GM18499 (cell line): ENCODE measurements around the gene PRAMEF11.
"Not testable (repeated sequence)": the region's sequence is repeated elsewhere in the genome, so short reads cannot be mapped to it uniquely, and the experiment has no call there.

Source experiments
- ATAC-seq: cut with Tn5 transposase; IDR thresholded peaks from one replicate; pipeline ENCODE4 v1.9.1; 2021; ENCODE audit warnings: moderate number of reproducible peaks; ENCODE audit not compliant: insufficient read depth, unreplicated experiment

Gene PRAMEF11

DNA sequence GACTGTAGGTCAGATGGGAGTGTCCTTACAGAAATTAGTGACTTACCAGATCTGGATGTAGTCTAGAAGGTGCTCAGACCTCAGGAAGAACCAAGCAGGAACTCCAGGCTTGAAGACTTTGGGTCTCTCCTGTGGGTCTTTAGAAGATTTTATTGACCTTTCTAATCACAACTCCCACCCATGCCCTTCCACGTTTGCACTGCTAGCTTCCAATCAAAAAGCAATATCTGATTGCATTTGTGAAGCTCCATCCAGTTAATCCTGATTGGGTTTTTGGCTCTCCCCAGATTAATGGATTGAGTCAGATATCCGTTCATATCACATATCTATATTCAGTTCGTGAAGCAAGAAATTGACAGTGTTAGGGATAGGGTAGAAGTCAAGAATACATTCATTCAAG is at the start of gene PRAMEF11:
Gene PRAMEF11 (minus strand): TSS at position 101 of the 400 bp plus-strand sequence. CDS start 2,621 bp downstream, outside the sequence.
- ATAC-seq: not testable (repeated sequence)

DNA sequence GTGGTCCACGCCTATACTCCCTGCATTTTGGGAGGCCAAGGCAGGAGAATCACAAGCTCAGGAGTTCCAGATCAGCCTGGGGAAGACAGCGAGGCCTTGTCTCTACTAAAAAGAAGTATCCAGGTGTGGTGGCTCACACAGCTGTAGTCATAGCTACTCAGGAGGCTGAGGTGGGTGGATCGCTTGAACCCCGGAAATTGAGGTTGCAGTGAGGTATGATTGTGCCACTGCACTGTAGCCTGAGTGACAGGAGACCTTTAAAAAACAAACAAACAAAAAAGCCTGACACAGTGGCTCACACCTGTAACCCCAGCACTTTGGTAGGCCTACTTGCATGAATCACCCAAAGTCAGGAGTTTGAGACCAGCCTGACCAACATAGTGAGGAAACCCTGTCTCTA is 47.2 kb upstream of the PRAMEF11 start:
- not testable (repeated sequence) for ATAC-seq

DNA sequence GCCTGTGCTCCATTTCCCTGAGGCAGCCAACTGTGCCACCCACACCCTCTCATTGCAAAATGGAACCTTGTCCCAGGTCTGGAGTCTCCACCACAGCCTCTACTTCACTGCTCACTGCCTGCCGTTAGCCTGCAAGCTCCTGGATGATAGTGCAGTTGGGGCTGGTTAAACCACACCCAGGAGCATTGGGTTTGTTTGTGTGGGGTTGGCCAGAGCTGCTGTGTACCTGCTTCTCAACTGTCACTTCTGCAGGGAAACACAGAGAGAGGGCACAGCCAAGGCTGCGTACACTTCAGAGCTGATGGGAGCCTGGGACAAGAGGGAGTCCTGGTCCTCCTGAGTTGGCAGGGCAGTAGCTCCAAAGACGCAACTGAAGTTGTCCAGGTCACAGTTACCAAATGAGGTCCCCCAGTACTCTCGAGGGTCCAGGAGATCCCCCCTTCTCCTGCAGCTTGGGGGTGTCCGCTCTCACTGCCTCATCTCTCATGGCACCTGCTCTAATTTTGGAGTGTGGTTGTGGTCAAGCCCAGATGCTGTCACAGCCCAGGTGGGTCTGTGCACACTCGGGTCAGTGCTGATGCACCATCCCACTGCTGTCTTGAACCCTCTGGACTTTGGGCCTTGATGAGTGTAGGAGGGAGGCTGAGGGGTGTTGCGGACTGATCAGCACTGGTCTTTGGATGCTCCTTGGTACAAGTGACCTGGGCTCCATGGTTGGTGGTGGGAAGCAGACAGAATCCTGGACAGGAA is 32.1 kb upstream of the PRAMEF11 start:
- not testable (repeated sequence) for ATAC-seq

DNA sequence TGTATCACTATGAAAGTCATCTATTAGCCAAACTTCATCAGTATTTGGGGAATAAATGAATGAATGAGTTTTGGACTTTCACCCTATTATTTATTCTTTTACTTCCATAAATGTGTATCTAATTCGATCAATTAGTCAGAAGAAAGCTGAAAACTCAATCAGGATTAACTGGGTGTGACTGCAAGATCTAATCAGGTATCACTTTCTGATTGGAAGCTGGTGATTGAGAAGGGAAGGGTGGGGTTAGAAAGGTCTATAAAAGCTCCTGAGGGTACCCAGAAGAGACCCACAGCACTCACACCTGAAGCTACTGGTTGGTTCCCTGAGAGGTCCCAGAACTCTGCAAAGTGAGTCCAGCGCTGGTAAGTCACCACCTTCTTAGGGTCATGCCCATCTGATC is 25.6 kb upstream of the PRAMEF11 start, which contains the start of gene PRAMEF2:
Gene PRAMEF2 (plus strand): TSS at position 301 of the 400 bp plus-strand sequence. CDS start 1,924 bp downstream, outside the sequence.
- ATAC-seq: not testable (repeated sequence)

DNA sequence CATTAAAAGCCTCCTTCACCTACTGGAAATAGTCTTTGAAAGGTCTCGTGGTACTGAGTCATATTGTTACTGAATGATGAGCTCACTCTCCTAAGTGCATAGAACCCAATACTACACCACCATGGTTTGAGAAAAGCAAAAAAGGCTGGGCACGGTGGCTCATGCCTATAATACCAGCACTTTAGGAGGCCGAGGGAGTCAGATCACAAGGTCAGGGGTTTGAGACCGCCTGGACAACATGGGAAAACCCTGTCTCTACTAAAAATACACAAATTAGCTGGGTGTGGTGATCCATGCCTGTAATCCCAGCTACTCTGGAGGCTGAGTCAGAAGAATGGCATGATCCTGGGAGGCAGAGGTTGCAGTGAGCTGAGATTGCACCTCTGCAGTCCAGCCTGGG is 20.6 kb upstream of the PRAMEF11 start:
- no peak for ATAC-seq

DNA sequence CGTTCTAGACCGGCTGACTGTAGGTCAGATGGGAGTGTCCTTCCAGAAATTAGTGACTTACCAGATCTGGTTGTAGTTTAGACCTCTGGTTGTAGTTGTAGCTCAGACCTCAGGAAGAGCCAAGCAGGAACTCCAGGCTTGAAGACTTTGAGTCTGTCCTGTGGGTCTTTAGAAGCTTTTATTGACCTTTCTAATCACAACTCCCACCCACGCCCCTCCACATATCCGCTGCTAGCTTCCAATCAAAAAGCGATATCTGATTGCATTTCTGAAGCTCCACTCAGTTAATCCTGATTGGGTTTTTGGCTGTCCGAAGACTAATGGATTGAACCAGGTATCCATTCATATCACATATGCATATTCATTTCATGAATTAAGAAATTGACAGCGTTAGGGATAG is 17.4 kb upstream of the PRAMEF11 start, which contains the start of gene HNRNPCL1:
Gene HNRNPCL1 (minus strand): TSS at position 101 of the 400 bp plus-strand sequence. CDS start 431 bp downstream, outside the sequence.
- ATAC-seq: not testable (repeated sequence)

DNA sequence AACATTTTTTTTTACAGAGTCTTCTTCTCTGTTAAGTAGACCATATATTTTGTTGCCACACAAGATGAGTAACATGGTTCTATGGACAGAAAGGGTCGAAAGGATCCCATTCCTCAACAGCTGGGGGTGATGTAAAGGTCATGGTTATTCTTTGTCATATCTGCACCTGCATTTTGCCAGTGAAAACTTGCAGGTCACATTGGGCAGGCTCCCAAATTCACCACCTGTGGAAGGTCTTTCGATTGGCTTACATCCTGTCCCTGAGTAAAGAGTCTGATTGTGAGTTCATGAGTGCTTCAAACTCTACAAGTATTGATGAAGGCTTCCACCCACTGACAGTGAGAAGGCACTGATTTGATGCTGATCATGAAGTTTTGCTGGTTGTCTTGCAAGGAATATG is 2.0 kb upstream of the PRAMEF11 start:
- not testable (repeated sequence) for ATAC-seq

DNA sequence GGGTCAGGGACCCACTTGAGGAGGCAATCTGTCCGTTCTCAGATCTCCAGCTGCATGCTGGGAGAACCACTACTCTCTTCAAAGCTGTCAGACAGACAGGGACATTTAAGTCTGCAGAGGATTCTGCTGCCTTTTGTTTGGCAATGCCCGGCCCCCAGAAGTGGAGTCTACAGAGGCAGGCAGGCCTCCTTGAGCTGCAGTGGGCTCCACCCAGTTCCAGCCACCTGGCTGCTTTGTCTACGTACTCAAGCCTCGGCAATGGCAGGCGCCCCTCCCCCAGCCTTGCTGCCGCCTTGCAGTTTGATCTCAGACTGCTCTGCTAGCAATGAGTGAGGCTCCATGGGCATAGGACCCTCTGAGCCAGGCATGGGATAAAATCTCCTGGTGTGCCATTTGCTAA is 12.1 kb downstream of the PRAMEF11 start:
- ATAC-seq: not testable (repeated sequence)

DNA sequence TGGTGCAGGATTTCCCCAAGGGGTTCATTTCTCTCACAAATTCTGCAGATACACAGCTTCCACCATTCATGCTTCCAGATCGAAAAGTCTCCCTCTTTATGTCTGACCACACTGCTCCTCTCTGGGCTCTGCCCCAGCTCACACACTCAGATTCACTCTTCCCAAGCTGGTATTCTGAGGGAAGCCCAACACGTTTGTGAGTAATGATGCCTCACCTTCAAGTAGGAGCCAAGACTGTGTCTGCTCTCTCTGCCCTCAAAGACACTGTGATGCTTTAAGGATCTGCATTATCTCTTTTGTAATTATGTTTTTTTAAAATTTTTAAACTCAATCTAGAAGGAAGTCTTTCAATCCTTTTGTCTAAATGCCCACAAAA is 19.8 kb downstream of the PRAMEF11 start:
- no peak for ATAC-seq

DNA sequence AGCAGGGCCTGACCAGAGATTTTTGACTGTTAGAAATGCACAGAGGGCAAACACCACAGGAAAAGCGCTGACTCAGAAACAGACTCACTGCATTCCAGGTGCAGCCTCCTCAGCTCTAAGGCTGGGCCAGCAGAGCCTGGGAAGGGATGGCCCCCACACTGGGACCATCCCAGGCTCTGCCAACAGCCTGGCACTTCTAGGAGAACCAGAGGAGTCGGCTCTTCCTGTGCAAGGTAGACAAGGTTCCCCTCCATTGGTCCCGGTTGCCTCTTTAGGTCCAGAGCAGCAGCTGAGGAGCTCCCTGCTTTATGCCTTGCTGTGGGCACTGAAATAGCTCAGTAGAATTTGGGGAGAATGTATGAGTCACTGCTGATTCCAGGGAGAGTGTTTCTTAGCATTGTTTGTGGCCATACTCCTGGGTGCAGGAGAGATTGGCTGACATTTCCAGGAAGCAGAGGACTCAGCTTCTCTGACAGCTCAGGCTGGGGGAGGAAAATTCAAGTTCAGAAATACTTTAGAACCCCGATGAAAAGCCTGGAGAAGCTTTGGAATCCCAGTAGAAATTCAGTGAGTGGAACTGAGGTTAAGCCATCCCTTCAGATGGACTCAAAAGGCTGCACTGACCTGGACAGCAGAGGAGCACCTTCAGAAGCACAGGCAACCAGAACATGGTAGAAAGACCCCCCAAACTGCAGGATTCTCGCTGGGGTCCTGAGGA is 20.4 kb downstream of the PRAMEF11 start:
- no peak for ATAC-seq

DNA sequence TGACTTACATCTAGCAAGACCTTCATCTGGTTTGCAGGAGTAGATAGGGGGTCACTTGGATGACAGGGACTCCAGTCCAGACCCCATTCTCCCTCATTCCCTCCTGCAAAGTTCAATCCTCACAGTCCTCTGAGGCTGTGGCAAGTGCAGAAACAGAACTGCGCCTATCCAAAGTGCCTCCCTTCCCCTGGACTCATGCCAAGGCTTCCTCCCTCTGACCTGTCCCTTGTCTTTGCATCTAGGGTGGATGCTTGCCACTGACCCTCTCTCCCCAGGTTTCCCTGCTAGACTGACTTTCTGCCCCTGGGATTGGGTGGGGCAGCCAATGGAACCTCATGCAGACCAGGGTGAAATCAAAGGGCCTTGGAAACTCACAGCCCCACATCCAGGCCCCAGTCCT is 21.3 kb downstream of the PRAMEF11 start:
- ATAC-seq: no peak

DNA sequence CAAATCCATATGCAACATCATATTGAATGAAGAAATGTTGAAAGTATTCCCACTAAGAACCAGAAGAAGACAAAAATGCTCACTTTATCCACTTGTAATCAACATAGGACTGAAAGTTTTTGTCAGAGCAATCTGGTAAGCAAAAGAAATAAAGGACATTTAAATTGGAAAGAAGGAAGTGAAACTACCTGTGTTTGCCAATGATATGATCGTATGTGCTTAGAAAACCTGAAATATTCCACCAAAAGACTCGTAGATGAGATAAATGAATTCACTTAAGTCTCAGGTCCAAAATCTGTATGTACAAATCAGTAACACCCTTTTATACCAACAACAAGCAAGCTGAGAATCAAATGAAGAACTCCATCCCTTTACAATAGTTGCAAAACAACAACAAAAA is 31.5 kb downstream of the PRAMEF11 start:
- no peak for ATAC-seq

DNA sequence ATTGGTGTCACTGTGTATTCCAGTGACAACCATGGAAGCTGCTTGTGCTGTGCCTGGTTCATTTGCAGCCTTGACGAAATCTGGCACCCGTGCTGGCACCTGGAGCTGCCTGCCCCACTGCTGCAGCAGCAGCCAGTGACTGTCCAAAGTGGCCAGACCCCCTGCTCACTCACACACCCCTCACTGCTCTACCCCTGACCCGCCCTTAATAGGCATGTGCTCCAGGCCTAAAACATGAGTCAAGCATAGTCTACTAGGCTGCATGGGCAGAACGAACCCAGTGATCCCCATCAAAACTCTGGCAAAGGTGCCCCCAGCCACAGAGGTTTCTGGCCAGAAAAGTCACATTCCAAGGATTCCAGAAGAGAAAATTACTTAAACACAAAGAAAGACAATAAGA is 32.3 kb downstream of the PRAMEF11 start:
- ATAC-seq: no peak

DNA sequence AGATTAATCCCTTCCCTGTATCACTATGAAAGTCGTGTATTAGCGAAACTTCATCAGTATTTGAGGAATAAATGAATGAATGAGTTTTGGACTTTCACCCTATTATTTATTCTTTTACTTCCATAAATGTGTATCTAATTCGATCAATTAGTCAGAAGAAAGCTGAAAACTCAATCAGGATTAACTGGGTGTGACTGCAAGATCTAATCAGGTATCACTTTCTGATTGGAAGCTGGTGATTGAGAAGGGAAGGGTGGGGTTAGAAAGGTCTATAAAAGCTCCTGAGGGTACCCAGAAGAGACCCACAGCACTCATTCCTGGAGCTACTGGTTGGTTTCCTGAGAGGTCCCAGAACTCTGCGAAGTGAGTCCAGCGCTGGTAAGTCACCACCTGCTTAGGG is 40.1 kb downstream of the PRAMEF11 start, which contains the start of gene PRAMEF1:
Gene PRAMEF1 (plus strand): TSS at position 301 of the 400 bp plus-strand sequence. CDS start 1,831 bp downstream, outside the sequence.
- ATAC-seq: not testable (repeated sequence)

DNA sequence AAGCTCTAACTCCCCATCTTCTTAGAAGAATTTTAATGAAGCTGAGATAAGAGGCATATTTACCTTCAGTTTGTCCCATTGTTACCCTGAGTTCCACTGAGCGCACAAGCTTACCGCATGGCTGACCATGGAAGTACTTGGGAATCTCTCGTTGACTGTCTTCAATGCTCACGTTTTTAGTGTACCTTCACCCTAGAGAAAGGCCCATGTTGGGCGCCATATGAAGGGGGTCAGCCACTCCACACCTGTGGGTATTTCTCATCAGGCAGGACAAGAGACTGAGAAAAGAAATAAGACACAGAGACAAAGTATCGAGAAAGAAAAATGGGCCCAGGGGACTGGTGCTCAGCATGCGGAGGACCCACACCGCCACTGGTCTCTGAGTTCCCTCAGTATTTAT is 46.5 kb downstream of the PRAMEF11 start:
- not testable (repeated sequence) for ATAC-seq

DNA sequence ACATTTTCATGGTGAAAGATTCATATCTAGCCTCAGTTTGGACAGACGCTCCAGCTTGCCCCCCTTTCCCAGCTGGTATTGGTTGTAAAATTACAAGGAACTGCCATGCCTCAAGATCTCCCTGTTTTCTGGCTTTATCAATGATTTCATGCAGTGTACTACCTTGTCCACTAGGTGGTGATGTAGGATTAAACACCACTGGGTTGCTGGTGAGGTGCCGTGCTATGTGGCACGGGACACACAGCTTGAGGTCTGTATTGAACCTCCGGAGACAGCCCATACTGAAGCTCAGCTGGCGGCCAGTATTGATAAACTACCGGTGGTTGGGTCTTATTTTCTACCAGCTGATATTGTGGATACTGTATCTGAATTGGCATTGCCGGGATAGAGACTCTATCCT is 47.4 kb downstream of the PRAMEF11 start:
- not testable (repeated sequence) for ATAC-seq

DNA sequence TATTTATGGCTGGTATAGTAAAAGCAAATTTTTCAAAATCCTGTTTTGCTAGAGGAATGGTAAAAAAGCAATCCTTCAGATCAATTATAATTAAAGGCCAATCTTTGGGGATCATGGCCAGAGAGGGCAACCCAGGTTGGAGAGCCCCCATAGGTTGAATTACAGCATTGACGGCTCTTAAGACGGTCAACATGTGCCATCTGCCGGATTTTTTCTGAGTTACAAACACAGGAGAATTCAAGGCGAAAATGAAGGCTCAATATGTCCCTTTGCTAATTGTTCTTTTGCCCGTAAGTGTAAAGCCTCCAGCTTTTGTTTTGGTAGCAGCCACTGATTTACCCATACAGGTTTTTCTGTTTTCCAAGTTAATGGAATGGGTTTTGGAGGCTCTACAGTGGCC is 49.7 kb downstream of the PRAMEF11 start:
- ATAC-seq: not testable (repeated sequence)

DNA sequence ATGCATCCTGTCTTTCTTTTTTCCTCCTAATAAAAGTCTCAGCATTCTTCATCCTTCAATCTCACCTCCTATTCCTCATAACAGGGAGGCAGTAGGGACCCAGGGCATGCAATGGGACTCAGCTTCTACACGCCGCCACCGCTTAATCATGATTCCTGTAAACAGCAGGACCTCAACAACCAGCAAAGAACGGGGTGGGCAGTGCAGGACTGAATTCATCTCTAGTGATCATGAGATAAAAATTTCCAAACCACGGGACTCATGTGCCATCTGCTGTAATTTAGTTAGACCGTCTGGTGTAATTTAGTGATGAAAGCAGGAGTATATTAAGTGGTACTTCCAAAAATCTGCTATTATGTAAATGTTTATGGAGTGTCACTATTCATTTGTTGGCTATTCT is 52.3 kb downstream of the PRAMEF11 start:
- no peak for ATAC-seq

DNA sequence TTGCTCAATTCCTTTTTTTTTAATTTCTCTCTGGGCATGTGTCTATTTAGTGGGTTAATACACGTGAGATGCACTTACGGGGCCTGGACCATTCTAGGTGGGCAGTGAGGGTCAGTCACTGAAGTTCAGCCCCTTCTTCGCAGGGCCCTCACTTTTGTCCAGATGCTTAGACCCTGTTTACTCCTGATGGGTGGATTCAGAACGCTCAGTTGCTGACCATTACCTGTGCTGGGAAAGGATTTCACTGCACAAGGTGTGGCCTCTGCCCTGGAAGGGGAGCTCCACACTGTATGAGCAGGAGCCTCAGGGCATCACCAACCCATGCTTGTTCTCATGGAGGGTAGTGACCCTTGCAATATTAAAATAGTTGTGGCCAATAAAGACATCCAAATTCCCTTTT is 53.1 kb downstream of the PRAMEF11 start:
- ATAC-seq: no peak

DNA sequence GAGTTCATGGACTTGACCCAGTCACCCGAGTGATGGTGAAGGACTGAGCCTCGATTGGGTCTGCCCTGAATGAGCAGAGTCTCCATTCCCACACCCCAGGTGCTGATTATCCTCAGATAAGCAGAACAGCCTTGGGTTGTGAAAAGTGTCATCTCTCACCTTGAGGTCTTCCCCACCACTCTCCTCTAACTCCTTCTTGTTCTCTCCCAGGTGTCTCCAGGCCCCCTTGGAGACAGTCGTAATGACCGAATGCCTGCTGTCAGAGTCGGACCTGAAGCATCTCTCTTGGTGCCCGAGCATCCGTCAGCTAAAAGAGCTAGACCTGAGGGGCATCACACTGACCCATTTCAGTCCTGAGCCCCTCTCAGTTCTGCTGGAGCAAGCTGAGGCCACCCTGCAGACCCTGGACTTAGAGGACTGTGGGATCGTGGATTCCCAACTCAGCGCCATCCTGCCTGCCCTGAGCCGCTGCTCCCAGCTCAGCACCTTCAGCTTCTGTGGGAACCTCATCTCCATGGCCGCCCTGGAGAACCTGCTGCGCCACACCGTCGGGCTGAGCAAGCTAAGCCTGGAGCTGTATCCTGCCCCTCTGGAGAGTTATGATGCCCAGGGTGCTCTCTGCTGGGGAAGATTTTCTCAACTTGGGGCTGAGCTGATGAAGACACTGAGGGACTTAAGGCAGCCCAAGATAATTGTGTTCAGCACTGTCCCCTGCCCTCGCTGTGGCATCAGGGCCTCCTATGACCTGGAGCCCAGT is 54.2 kb downstream of the PRAMEF11 start:
- no peak for ATAC-seq
